GM18505 (cell line): ENCODE measurements around the gene LPO.

Source experiments
- ATAC-seq: cut with Tn5 transposase; IDR thresholded peaks from one replicate; pipeline ENCODE4 v1.9.1; 2021; ENCODE audit not compliant: unreplicated experiment
- POLR2A ChIP-seq: IDR thresholded peaks from 4 replicates; pipeline ENCODE4 v1.6.1; 2011; ENCODE audit warnings: borderline replicate concordance; ENCODE audit not compliant: insufficient read depth, insufficient read length; ENCODE audit errors: extremely low read depth

The LPO gene

GRCh38 chr17:58302171-58302918, 64.0 kb downstream of the LPO start:
- no peak for ATAC-seq
- TF ChIP-seq POLR2A, result no peak

GRCh38 chr17:58302919-58303585, 64.7 kb downstream of the LPO start:
- TF ChIP-seq POLR2A, result no peak
- no peak for ATAC-seq

DNA sequence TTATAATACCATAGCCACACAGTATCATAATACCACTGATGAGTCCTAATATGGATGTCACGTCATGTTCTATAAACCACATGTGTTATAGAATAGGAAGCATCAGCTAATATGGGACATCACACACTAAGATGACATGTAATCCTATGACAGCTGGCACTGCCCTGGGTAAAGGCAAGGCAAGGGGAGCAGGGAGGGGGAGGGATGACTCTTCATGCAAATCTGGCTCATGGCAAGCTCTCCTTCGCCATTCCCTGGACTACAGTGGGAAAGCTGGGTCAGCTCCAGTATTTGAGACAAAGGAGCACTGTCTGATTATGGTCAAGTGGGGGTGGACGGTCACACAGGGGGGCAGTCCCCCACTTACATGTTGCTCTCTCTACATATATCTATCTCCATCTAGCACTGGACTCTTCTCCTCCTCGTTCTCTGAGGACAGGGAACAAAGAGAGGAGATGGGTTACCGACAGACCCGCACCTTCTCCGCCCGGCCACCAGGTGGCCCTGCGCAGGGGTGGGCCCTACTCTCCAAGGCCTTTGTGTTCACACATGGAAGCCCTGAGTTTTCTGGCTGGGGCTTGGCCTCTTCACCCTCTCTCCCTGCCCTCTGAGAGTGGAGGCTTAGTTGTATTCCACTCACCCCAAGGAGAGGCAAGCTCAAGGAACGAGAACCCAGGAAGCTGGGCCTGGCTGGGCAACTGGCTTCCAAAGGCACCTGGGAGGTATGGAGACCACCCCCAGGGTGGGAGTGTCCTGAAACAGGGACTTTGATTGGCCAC, 65.8 kb downstream of the LPO start:
- ATAC-seq, result no peak
- no peak for TF ChIP-seq POLR2A

DNA sequence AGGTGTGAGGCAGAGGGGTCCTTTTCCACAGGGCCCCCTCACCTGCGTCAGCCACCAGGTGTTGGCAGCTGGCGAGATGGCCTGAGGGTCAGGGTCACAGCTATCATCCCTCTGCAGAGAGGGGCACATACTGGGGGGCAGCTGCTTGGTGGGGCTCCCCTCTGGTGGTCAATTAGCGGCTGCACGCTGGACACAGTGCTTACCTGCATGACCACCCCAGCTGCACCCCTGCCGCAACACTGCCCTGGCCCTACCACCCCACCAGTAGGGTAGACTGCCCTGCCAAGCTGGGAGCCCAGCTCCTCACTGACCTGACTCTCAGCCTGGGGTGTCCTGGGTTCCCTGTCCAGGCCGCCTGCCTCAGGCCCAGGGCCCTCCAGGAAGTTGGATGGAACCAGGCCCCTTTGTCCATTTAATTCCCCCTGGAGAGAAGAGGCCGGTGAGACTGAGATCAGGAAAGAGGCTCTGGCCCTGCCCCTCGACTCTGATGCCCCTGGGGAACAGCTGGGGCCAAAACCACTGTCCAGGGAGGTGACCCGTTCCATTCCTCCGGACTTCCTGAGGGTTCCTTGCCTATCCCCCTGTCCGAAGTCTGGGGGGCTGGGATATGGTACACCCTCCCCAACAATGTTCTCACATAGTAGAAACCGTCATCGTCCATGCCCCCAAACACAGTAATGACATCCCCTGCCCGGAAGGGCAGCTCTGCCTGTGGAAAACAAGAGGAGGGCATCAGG, 66.5 kb downstream of the LPO start:
- no peak for TF ChIP-seq POLR2A
- ATAC-seq, result no peak

GRCh38 chr17:58305626-58306025, 67.2 kb downstream of the LPO start:
- TF ChIP-seq POLR2A, result no peak
- ATAC-seq, result no peak

DNA sequence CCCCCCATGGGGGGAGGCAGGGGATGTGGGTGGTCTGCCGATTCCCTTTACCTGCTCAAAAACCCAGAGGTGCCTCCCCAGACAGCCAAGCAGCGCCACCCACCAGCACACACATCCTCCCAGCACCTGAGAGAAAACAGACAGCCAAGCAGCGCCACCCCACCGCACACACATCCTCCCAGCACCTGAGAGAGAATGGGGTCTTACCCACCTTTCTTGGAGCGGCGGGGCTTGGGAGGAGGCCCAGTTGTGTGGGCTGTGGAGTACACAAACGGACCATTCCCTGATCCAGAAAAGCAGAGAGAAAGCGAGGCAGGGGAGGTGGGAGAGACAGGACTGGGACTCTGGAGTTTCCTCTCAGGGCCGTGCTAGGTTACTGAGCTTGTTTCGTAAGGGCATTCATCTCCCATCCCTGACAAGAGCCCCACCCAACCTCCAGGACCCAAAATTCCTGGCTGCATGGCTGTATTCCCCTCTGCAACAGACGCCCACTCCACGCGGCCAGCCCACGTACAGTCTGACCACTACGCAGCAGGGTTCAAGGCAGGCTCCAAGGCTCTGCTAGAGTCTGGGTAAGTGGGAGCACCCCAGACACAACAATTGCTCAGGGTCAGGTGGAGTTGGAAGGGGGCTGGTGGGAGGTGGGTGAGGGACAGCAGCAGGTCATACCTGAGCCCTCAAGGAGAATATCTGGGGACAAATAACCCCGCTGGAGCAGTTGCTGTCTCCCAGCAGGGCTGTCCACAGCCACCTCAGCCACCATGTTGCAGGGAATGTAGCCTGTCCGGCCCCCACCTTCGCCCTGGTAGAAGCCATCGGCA, 68.0 kb downstream of the LPO start:
- ATAC-seq, result no peak
- TF ChIP-seq POLR2A, result no peak

- TF ChIP-seq POLR2A, result no peak
- no peak for ATAC-seq
Measured at GRCh38 chr17:58307468-58308172, 69.2 kb downstream of the LPO start.

DNA sequence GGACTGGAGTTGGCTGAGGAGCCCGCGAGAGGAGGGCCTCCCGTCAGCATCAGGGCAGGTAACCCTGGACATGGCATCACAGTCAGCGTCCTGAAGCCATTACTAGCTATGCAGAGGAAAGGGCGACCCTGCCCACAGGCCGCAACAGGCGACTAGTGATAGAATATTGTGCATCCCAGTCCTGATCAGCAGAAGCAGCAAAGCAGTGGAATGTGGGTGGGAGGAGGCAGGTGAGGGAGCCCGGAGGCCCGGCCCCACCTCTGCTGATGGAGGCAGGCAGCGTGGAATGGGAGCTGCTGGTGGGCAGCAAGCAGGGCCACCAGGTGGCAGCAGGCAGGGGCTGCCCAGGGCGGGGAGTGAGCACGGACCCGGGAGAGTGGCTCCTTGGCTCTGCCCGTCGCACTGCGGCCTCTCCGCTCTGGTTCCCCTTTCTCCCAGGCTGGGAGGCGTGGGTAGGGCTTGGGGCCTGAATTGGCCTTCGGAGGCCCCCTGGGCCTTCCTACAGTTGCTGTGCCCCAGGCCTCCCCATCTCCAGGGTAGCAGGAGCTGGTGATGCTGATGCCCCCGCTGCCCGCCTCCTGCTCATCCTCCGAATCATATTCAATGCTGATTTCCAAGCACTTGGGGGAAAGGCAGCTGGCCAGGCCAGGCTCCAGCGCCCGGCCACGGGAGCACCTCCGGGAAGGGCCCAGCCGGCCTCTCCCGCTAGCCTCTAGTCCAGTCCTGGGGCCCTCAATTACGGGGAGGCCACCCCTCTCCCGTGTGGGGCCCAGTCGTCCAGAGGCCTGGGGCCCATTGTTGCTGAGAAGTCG, 70.0 kb downstream of the LPO start:
- no peak for TF ChIP-seq POLR2A
- no peak for ATAC-seq

DNA sequence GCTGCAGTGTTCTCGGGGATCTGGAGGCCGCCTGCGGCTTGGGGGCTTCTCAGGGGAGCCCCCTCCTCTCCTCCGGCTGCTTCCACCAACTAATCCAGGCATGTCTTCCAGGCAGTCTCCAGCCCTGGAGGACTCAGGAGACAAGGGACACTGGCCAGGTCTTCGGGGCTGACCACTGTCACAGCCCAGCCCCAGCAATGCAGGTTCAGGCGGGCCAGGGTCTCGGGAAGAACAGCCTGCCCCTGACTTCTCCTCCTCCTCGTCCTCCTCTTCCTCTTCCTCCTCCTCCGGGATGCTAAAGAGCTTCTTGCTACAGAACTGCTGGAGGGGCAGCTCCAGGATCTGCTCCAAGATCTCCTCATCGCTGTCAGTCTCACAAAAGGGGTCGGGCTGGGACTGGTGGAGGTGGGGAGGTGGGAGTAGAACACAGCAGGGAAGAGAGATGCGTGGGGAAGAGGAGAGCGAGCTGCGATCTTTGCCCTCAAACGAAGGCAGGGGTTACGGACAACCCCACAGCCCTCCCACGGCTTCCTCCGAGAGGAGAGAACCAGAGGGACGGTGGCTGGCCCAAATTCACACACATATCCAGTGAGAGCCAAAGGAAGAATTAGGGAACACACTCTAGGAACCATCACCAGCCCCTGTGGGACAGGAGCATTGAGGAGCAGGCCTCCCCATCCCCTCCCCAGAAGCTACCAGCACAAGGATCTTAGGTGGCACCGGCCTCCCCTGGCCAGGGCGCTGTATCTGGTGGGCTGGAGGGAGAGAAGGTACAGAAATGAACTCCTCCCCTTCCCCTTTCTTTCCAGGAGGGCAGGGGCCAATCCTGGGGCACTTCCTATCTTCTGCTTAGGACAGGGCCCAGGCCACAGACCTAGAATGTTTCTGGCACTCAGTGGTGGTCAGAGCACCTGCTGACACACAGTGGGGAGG, 70.9 kb downstream of the LPO start:
- no peak for ATAC-seq
- TF ChIP-seq POLR2A, result no peak

- no peak for ATAC-seq
Measured at GRCh38 chr17:58309918-58310259, 71.5 kb downstream of the LPO start.

GRCh38 chr17:58310511-58311428, 72.4 kb downstream of the LPO start:
- ATAC-seq, result no peak
- TF ChIP-seq POLR2A, result no peak

More at GRCh38 chr17:58309918-58310259, 71.5 kb downstream of the LPO start:
- no peak for TF ChIP-seq POLR2A
